COLO668 (cell line): ENCODE results near the gene LSMEM2.
A peak's percentile ranks its signal among the peaks of the same experiment; 100 is the strongest.
"Not testable (repeated sequence)": the region's sequence is repeated elsewhere in the genome, so short reads cannot be mapped to it uniquely, and the experiment has no call there.

Experiments used
- DNase-seq: peaks from one replicate; lab custom pipeline; 2025; ENCODE audit not compliant: unreplicated experiment; lab: John Stamatoyannopoulos, UW

Gene LSMEM2

DNA sequence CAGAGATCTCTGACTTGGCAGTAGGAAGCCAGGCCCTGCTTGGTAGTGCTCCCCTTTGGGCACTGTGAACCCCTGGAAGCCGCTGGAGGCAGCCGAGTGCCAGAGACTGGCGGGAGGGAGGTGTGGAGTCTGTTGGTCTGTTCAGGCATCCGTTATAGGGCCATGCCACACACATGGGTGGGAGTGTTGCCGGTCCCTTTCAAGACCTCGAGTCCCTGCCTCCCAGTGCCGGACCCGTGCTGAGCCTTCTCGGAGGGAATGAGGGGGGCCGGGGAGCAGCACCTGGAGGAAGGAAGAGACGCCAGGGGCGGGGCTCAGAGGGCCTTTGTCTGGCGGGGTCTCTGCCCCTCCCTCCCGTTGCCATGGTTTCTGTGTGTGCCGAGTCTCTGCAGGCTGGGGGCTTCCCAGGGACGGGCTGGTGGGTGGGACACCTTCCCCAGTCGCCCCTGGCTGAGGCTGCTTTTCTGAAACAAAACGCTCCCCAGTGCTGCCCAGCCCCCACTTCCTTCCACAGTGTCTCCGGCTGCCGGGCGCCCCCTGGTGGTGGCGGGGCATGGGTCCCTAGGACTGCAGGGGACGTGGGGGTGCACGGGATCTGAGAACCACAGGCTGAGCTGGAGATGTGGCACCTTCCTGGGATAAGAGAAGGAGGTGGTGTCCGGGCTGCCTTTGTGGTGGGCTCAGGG, 32.9 kb upstream of the LSMEM2 start:
- DNase-seq = peak; percentile 81

DNA sequence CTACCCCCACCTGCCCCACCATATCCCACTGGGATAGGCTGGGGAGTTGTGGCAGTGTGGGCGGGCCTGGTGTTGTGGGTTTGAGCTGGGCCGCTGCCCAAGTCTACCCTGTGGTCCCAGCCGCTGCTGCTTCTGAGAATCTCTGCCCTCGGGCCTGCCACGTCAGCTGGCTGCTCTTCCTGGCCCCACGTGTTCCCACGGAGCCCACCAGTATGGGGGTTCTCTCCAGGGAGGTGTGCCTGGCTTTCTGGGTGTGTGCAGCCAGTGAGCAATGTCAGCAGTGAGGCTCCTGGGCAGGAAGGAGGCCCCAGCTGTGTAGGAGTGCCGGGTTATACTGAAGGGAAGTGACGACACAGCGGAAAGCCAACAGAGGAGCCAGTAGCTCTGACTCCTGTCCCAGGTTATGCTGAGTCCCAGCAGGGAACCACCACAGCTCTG, 32.4 kb upstream of the LSMEM2 start:
- no peak for DNase-seq

- peak; percentile 32 for DNase-seq
Observed at GRCh38 chr3:50248387-50248786, 30.5 kb upstream of the LSMEM2 start.

DNA sequence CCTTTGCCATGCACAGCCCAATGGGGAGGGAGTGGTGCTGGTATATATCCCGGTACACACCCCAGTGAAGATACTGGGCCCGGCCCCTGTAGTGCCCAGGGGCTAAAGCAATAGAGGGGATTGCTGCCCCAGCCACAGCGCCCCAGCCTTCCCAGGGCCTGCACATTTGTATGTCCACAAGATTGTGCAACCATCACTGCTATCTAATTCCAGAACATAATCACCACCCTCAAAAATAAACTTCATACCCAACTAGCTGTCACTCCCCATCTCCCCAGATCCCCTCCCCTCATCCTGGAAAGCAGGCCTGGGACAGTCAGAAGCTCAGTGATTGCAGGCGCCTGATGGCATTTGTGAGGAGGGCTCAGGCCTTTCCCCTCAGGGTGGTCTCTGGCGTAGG, 29.4 kb upstream of the LSMEM2 start:
- DNase-seq = no peak

GRCh38 chr3:50250514-50250913, 28.4 kb upstream of the LSMEM2 start:
- no peak for DNase-seq

GRCh38 chr3:50251220-50251619, 27.7 kb upstream of the LSMEM2 start:
- DNase-seq = no peak

- no peak for DNase-seq
Observed at GRCh38 chr3:50254577-50255250, 24.2 kb upstream of the LSMEM2 start.

DNA sequence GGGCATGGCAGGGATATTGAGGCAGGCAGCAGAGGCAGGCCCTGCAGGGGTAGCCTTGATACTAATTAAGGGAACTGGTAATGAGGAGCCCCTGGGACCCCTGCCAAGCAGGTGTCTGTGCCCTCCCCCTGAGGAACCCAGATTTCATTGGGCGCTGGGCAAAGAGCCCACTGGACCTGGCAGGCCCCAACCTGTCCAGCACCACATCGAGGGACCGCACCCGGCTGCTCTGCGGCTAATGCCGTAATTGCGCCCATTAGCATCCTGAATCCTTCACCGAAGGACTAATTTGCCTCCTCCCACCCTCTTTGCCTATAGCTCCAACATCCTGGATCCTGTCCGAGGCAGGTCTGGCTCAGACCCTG, 23.7 kb upstream of the LSMEM2 start:
- DNase-seq = no peak

DNA sequence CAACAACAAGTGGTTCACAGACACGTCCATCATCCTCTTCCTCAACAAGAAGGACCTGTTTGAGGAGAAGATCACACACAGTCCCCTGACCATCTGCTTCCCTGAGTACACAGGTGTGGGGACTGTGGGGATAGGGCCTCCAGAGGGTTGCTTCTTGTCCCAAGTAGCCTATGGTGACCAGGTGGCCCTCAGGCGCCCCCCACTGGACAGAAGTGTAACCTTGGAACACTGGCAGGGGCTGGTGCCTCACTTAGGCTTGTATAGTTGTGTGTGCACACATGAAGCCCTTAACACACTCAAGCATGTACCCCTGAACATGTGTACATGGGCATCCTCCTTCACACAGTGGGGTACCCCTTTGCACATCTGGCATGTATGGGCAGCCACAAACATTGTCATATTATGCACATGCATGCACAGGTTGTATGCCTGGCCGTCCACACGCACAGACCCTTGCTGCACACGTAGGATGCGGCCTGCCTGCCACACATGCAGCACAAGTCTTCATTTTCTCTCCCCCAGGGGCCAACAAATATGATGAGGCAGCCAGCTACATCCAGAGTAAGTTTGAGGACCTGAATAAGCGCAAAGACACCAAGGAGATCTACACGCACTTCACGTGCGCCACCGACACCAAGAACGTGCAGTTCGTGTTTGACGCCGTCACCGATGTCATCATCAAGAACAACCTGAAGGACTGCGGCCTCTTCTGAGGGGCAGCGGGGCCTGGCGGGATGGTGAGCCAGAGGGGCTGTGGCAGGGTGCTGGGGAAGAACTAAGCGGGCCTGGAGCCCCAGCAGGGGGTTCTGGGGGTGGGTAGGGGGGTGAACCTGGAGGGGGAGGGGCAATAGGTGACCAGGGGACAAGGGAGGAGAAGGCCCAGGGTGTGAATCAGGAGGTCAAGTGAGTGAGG, 21.7 kb upstream of the LSMEM2 start:
- peak; percentile 47 for DNase-seq

GRCh38 chr3:50258029-50258680, 20.7 kb upstream of the LSMEM2 start:
- DNase-seq = peak; percentile 23

- no peak for DNase-seq
Observed at GRCh38 chr3:50258979-50259378, 19.9 kb upstream of the LSMEM2 start.

- no peak for DNase-seq
Observed at GRCh38 chr3:50259432-50260026, 19.4 kb upstream of the LSMEM2 start.

- DNase-seq = peak; percentile 84
Observed at GRCh38 chr3:50260027-50260941, 18.6 kb upstream of the LSMEM2 start.

GRCh38 chr3:50260942-50261441, 17.9 kb upstream of the LSMEM2 start:
- DNase-seq = no peak

DNA sequence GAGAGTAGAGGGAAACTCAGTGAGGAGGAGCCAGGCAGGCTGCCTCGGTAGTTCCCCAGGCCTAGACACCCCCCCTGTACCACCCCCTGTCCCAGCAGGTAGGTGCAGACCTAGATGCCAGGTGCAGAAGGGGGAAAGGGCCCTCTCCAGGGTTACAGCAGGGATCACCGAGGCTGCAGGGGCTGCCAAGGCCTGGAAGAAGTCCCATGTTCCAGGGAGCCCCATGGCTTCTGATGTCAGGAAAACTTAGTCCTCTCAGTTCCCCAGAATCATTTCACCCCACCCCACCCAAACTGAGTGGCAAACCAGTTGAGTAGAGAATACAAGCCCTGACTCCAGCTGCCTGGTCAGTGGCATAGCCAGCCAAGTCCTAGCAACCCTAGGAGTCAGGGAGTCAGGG, 17.4 kb upstream of the LSMEM2 start:
- no peak for DNase-seq

DNA sequence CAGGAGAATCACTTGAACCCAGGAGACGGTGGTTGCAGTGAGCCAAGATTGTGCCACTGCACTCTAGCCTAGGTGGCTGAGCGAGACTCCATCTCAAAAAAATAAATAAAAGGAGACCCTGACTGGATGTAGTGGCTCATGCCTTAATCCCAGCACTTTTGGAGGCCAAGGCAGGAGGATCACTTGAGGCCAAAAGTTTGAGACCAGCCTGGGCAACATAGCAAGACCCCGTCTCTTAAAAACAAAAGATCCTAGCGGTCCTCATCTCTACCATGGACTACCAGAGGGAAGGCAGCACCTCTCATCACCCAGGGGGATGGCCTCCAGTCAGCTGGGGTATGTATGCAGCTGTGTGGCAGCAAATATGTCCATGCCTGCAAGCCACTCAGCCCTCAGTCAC, 16.7 kb upstream of the LSMEM2 start:
- DNase-seq = not testable (repeated sequence)

- DNase-seq = no peak
Observed at GRCh38 chr3:50262778-50263177, 16.1 kb upstream of the LSMEM2 start.

DNA sequence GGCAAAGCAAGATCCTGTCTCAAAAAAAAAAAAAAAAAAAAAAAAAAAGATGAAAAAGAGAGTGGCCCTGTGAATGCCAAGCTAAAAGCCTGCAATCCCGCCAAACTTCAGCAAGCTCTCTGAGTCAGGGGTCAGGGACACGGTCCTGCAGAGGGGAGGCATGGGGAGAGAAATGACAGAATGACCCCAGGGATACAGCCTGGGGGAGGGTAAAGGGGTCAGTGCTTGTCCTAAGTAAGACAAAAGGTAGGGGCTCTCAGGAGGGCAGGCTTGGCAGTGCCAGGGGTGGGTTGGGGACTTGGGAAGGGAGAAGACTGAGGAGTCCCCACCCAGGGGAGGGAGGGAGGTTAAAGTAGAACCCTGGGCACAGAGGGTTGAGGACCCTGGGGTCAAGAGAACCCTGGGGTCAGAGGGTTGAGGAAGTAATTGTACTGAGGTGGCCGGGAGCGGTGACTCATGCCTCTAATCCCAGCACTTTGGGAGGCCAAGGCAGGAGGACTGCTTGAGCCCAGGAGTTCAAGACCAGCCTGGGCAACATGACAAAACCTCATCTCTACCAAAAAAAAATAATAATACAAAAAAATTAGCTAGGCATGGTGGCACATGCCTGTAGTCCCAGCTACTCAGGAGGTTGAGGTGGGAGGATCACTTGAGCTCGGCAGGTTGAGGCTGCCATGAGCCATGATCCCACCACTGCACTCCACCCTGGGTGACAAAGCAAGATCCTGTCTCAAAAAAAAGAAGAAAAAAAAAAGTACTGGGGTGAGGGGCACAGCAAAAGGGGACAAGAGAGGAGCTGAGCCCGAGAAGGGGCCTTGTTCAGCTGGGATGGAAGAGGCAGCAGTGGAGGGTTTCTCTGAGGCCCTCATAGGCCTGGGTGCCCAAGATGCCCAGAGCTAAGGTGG, 15.2 kb upstream of the LSMEM2 start:
- DNase-seq = no peak
